ENCODE measurements around the gene GALNS. TPM values are rescaled to one million over a fixed set of nuclear protein-coding genes. Genes with fewer than 3 reads are reported as not detected.

Gene GALNS
- total and polyA plus RNA-seq, 2 of the 4 experiments (the other 2 are of a cell fraction), result 7.2 to 32.5 TPM

GRCh38 chr16:88904676-88905365 lies 48.1 kb upstream of the GALNS start:
- intact Hi-C loops (cut with micrococcal nuclease), result no loop called here
- Histone ChIP-seq H3K23ac (ENCODE audit: low read depth, low read length) (no peak overlapping the region), H3K27me3 (ENCODE audit: control insufficient read depth, insufficient read depth, low read length) (peaks cover 16% of the 10 kb centered on the region; the same call in 1 of the 2 replicates), H3K9me1 (ENCODE audit: insufficient read depth, low read length) (no peaks in the 10 kb centered on the region), H3K4me1 (ENCODE audit: control insufficient read depth, insufficient read depth, low read length) (no peaks in the 10 kb centered on the region), H3K56ac (ENCODE audit: extremely low read depth, insufficient read depth, low read length) (no peak overlapping the region), H2BK120ac (ENCODE audit: low read depth, low read length) (no peak overlapping the region), H2BK15ac (ENCODE audit: low read depth, low read length) (no peak overlapping the region), H4K5ac (ENCODE audit: low read depth, low read length) (no peak overlapping the region), H3K4me3 (ENCODE audit: insufficient read depth, low read depth, low read length) (no peak overlapping the region), H3K4me2 (ENCODE audit: low read depth, low read length) (no peak overlapping the region), H2AK9ac (replicated peaks; ENCODE audit: low read depth, low read length, poor library complexity) (no peak overlapping the region), H3K4ac (ENCODE audit: low read depth, low read length) (no peak overlapping the region), H3K9ac (ENCODE audit: low read depth, low read length) (no peak overlapping the region), H3K9me3 (ENCODE audit: control insufficient read depth, insufficient read depth, low read length) (no peaks in the 10 kb centered on the region), H2AK5ac (ENCODE audit: low read depth, low read length) (no peak overlapping the region), H3K36me3 (ENCODE audit: control insufficient read depth, insufficient read depth, low read length) (no peaks in the 10 kb centered on the region), H3K79me1 (ENCODE audit: low read depth in 1 of 2, low read length in 2 of 2) (no peaks in the 10 kb centered on the region), H4K91ac (ENCODE audit: insufficient read depth, low read depth, low read length) (no peak overlapping the region), H3K14ac (replicated peaks; ENCODE audit: low read depth, low read length) (no peak overlapping the region), H2BK20ac (ENCODE audit: low read depth, low read length) (no peak overlapping the region), H4K20me1 (ENCODE audit: insufficient read depth, low read length) (no peaks in the 10 kb centered on the region), H3K18ac (ENCODE audit: low read depth, low read length) (no peak overlapping the region), H3K27ac (ENCODE audit: insufficient read depth, low read length) (no peak overlapping the region), H2BK5ac (ENCODE audit: low read depth, low read length, poor library complexity, severe bottlenecking) (no peak overlapping the region), H4K8ac (ENCODE audit: low read depth in 2 of 2, low read length in 2 of 2) (no peak overlapping the region), H2AFZ (replicated peaks; ENCODE audit: low read length, poor library complexity) (no peak overlapping the region)
- in situ Hi-C loops (cut with MboI; ENCODE audit: low sequenced_read_pairs), result no loop called here
- DNase-seq (no peak), ATAC-seq (ENCODE audit: low read depth) (no peak)
- no TSS peak for BruUV-seq (replicated peaks)
- POLR2A ChIA-PET (ENCODE audit: unreplicated experiment), result no interaction called here
- dilution Hi-C loops (cut with HindIII; ENCODE audit: low sequenced_read_pairs, unreplicated experiment), result no loop called here
- CTCF ChIA-PET, result no interaction called here
- 100% methylated on average over 1 of the region's 21 CpGs; no CpG with 5 or more reads in 1 of the 2 experiments for WGBS, 2 experiments (ENCODE audit: extremely low coverage in 2 of 2, insufficient read length in 1 of 2)
- TF ChIP-seq MAFK (IDR thresholded peaks at IDR 0.05; ENCODE audit: low read depth, low read length) (no peak), CTCF (conservative IDR thresholded peaks at IDR 0.05; ENCODE audit: low read depth, low read length) (no peak), MXI1 (IDR thresholded peaks at IDR 0.05; ENCODE audit: borderline replicate concordance, low read depth, low read length) (no peak), USF2 (IDR thresholded peaks at IDR 0.05; ENCODE audit: low read depth, low read length) (no peak), RCOR1 (IDR thresholded peaks at IDR 0.05; ENCODE audit: insufficient replicate concordance, low read length) (no peak)

All from IMR-90 (cell line).